Esophagus squamous epithelium (tissue), 5 donors: ENCODE measurements around the gene ASXL2. TPM values are rescaled to one million over a fixed set of nuclear protein-coding genes. Genes with fewer than 3 reads are reported as not detected.

Source experiments
- DNase-seq: peaks from one replicate; lab custom pipeline; 2025; lab: John Stamatoyannopoulos, UW
- H3K27ac ChIP-seq, 4 donors: fragments of 200-600 bp; sonication (generic); one replicate each; pipeline ENCODE4 v1.5.1; 2016 to 2019; ENCODE audit warnings: mild to moderate bottlenecking in 1 of 4
- H3K27me3 ChIP-seq, 4 donors: fragments of 200-600 bp; sonication (generic); 1 replicate in 3 of 4; 2 replicates in 1 of 4; pipeline versions ENCODE4 v1.5.1 to v1.6.0; 2017 to 2021; ENCODE audit warnings: antibody characterized with exemption in 1 of 4
- H3K36me3 ChIP-seq, 3 donors: fragments of 200-600 bp; sonication (generic); one replicate each; pipeline ENCODE4 v1.5.1; 2016 to 2019
- H3K4me1 ChIP-seq, 3 donors: fragments of 200-600 bp; sonication (generic); one replicate each; pipeline ENCODE4 v1.5.1; 2017 to 2019
- H3K4me3 ChIP-seq, 4 donors: fragments of 200-600 bp; sonication (generic); 1 replicate in 3 of 4; 2 replicates in 1 of 4; pipeline ENCODE4 v1.5.1; 2016 to 2019; ENCODE audit warnings: mild to moderate bottlenecking in 2 of 4, moderate library complexity in 1 of 4
- H3K9me3 ChIP-seq, 3 donors: fragments of 200-600 bp; sonication (generic); one replicate each; pipeline ENCODE4 v1.5.1; 2016 to 2019
- POLR2A ChIP-seq, 4 donors: fragments of 450-650 bp; IDR thresholded peaks; one replicate each; pipeline ENCODE4 v1.6.1; 2017; ENCODE audit warnings: antibody characterized with exemption in 4 of 4, mild to moderate bottlenecking in 4 of 4, moderate library complexity in 3 of 4
- WGBS, 2 donors: methylation state at CpG; one replicate each; pipeline ENCODE4 v1.1.5; 2018; 5-methylcytosine and 5-hydroxymethylcytosine counted together
- intact Hi-C: fragments of 100-400 bp; cut with DNase I; formaldehyde crosslinking; loops from one replicate; pipeline ENCODE4 v1.15.0; 2022
- total RNA-seq, 4 donors: library from RNA; depleted of rRNA; stranded (reverse); fragments of >200 nt; gene quantifications; one replicate each; pipeline ENCODE4 v1.1.0, GENCODE V29; 2016
- TF ChIP-seq, protein P1 (sequence below), 6 experiments: fragments of 450-650 bp in 4 of 6; fragments of 200-600 bp in 2 of 6; sonication (generic) in 2 of 6; IDR thresholded peaks; one replicate each; pipeline ENCODE4 v1.5.1; 2016 to 2019; ENCODE audit warnings: antibody characterized with exemption in 6 of 6, mild to moderate bottlenecking in 4 of 6, moderate library complexity in 4 of 6
- donor health status: DM: yes; HTN: yes; CAD: no.

The ASXL2 gene
- total RNA-seq, 4 donors from 2014 or later, result 15.3 to 17.5 (median 16.3) TPM

- no peaks in the 10 kb centered on the region for H3K27me3 ChIP-seq
- H3K4me1 ChIP-seq, result no peaks in the 10 kb centered on the region
- H3K36me3 ChIP-seq, result peaks cover 0 to 56% (median 0%) of the 10 kb centered on the region in 3 donors
- no peak overlapping the region for H3K4me3 ChIP-seq
- no peak for DNase-seq
- intact Hi-C loops, result no loop called here
- no peaks in the 10 kb centered on the region for H3K9me3 ChIP-seq
- 82 to 86% methylated on average over 3 of the region's 3 CpGs for WGBS, 2 donors
- H3K27ac ChIP-seq, result no peak overlapping the region
- TF ChIP-seq POLR2A (IDR thresholded peaks at IDR 0.05), result no peak
- TF ChIP-seq, protein P1, sequence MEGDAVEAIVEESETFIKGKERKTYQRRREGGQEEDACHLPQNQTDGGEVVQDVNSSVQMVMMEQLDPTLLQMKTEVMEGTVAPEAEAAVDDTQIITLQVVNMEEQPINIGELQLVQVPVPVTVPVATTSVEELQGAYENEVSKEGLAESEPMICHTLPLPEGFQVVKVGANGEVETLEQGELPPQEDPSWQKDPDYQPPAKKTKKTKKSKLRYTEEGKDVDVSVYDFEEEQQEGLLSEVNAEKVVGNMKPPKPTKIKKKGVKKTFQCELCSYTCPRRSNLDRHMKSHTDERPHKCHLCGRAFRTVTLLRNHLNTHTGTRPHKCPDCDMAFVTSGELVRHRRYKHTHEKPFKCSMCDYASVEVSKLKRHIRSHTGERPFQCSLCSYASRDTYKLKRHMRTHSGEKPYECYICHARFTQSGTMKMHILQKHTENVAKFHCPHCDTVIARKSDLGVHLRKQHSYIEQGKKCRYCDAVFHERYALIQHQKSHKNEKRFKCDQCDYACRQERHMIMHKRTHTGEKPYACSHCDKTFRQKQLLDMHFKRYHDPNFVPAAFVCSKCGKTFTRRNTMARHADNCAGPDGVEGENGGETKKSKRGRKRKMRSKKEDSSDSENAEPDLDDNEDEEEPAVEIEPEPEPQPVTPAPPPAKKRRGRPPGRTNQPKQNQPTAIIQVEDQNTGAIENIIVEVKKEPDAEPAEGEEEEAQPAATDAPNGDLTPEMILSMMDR (IDR thresholded peaks at IDR 0.05), result no peak
Observed at GRCh38 chr2:25788457-25788856, 89.8 kb downstream of the ASXL2 start.

DNA sequence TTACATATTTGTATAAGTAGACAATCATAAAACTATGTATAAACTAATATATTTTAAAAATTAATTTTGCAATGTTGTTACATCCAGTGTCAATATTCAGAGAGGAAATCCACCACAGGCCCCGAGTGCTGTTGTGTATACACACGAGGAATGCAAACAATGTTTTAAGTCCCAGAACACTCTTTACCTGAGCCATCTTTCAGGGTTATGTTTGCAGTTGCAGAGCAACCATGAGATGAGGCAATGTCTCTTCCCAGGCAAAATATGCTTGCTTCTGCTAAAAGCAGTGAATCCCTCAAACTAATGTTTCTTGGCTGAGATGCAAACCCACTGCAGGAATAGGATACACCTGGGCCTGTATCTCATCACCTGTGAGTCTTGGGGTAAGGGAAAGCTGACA is 91.3 kb downstream of the ASXL2 start:
- Histone ChIP-seq H3K36me3 (peaks cover 0 to 58% (median 0%) of the 10 kb centered on the region in 3 donors), H3K27me3 (no peaks in the 10 kb centered on the region), H3K4me3 (no peak overlapping the region), H3K4me1 (no peaks in the 10 kb centered on the region), H3K27ac (no peak overlapping the region), H3K9me3 (no peaks in the 10 kb centered on the region)
- TF ChIP-seq POLR2A (IDR thresholded peaks at IDR 0.05), result no peak
- TF ChIP-seq, protein P1 (IDR thresholded peaks at IDR 0.05), result no peak
- intact Hi-C loops, result no loop called here
- WGBS, 2 donors, result 88 to 91% methylated on average over 2 of the region's 2 CpGs
- no peak for DNase-seq

DNA sequence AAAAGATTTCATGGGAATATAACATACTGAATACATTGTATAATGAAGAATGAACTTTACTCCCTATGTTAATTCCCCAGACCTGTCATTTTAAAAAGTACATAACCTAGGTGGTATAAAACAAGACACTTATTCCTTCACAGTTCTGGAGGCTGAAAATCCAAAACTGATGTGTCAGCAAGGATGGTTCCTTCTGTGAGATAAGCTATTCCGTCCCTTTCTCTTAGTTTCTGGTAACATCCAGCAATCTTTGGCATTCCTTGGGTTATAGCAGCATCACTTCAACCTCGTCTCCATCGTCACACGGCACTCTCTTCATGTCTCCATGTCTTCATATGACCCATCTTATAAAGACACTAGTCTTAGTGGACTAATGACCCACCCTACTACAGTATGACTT is 93.9 kb downstream of the ASXL2 start:
- 97% methylated on average over 4 of the region's 4 CpGs for WGBS, 2 donors
- no peak for DNase-seq
- Histone ChIP-seq H3K4me1 (no peaks in the 10 kb centered on the region), H3K9me3 (no peaks in the 10 kb centered on the region), H3K27me3 (no peaks in the 10 kb centered on the region), H3K4me3 (no peak overlapping the region), H3K27ac (no peak overlapping the region), H3K36me3 (peaks cover 0 to 58% (median 0%) of the 10 kb centered on the region in 3 donors)
- intact Hi-C loops, result no loop called here
- TF ChIP-seq POLR2A (IDR thresholded peaks at IDR 0.05), result no peak
- TF ChIP-seq, protein P1 (IDR thresholded peaks at IDR 0.05), result no peak

- Histone ChIP-seq H3K36me3 (peaks cover 0 to 16% (median 0%) of the 10 kb centered on the region in 3 donors), H3K4me3 (no peak overlapping the region), H3K27ac (no peak overlapping the region), H3K4me1 (no peaks in the 10 kb centered on the region), H3K9me3 (no peaks in the 10 kb centered on the region), H3K27me3 (no peaks in the 10 kb centered on the region)
- intact Hi-C loops, result no loop called here
- no peak for DNase-seq
- TF ChIP-seq, protein P1 (IDR thresholded peaks at IDR 0.05), result no peak
- 92 to 97% methylated on average over 3 to 5 of the region's 5 CpGs for WGBS, 2 donors
Observed at GRCh38 chr2:25777077-25777476, 101.2 kb downstream of the ASXL2 start.

DNA sequence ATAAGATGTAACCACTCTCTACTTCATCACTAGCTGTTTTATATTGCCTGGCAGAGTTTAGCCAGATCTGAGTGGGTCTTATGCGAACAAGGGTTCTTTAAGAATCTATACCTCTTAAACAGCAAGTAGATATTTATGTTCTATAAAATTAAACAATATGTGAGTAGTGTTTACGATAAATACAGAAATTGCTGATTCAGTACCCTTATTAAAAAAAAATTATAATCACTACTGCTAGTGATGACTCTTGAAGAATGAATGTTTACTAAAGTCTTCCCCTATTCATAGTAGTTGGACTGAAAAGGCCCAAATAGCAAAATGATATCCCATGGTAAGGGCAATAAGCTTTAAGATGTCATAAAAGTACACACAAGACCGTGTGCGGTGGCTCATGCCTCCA is 106.2 kb downstream of the ASXL2 start:
- intact Hi-C loops, result no loop called here
- 92 to 98% methylated on average over 4 of the region's 4 CpGs for WGBS, 2 donors

More for the DNA sequence above, 106.2 kb downstream of the ASXL2 start:
- no peak overlapping the region for H3K27ac ChIP-seq
- H3K36me3 ChIP-seq, result peaks cover 0 to 49% (median 3%) of the 10 kb centered on the region in 3 donors
- TF ChIP-seq, protein P1 (IDR thresholded peaks at IDR 0.05), result no peak
- TF ChIP-seq POLR2A (IDR thresholded peaks at IDR 0.05), result no peak
- DNase-seq, result no peak
- no peaks in the 10 kb centered on the region for H3K9me3 ChIP-seq
- H3K4me3 ChIP-seq, result no peak overlapping the region
- no peaks in the 10 kb centered on the region for H3K4me1 ChIP-seq
- H3K27me3 ChIP-seq, result no peaks in the 10 kb centered on the region
